ENCODE results near the gene STX2. TPM values are rescaled to one million over a fixed set of nuclear protein-coding genes. Genes with fewer than 3 reads are reported as not detected.

Gene STX2
- total RNA-seq, 4 donors from 2014 or later = 20.9 to 35.9 (median 29.5) TPM

GRCh38 chr12:130831876-130832405 lies 7.1 kb downstream of the STX2 start:
- no peak for TF ChIP-seq CTCF (IDR thresholded peaks at IDR 0.05; ENCODE audit: low read depth)

GRCh38 chr12:130831246-130831645 lies 7.8 kb downstream of the STX2 start:
- no peak for TF ChIP-seq CTCF (IDR thresholded peaks at IDR 0.05; ENCODE audit: low read depth)

- no peak for TF ChIP-seq CTCF (IDR thresholded peaks at IDR 0.05; ENCODE audit: low read depth)
Measured at GRCh38 chr12:130830246-130830551, 8.9 kb downstream of the STX2 start.

GRCh38 chr12:130829391-130830245 lies 9.4 kb downstream of the STX2 start:
- no peak for TF ChIP-seq CTCF (IDR thresholded peaks at IDR 0.05; ENCODE audit: low read depth)

GRCh38 chr12:130828895-130829294 lies 10.2 kb downstream of the STX2 start:
- TF ChIP-seq CTCF (IDR thresholded peaks at IDR 0.05; ENCODE audit: low read depth) = no peak

GRCh38 chr12:130827432-130827831 lies 11.6 kb downstream of the STX2 start:
- TF ChIP-seq CTCF (IDR thresholded peaks at IDR 0.05; ENCODE audit: low read depth) = no peak

GRCh38 chr12:130826151-130826801 lies 12.8 kb downstream of the STX2 start:
- no peak for TF ChIP-seq CTCF (IDR thresholded peaks at IDR 0.05; ENCODE audit: low read depth)
